IgD-negative memory B cell (primary cell): ENCODE data around the gene VPS11. TPM values are rescaled to one million over a fixed set of nuclear protein-coding genes. Genes with fewer than 3 reads are reported as not detected.

ENCODE experiments used
- H3K27ac Mint-ChIP-seq, 3 donors: one replicate each; pipeline ENCODE4 v1.8.0; 2020 to 2022; ENCODE audit warnings: mild to moderate bottlenecking in 3 of 3, mixed read lengths in 3 of 3, moderate library complexity in 1 of 3
- H3K27me3 Mint-ChIP-seq: one replicate; pipeline ENCODE4 v1.8.0; 2021; ENCODE audit warnings: mixed read lengths
- H3K36me3 Mint-ChIP-seq: one replicate; pipeline ENCODE4 v1.8.0; 2020; ENCODE audit warnings: mild to moderate bottlenecking, mixed read lengths
- H3K4me1 Mint-ChIP-seq, 3 donors: one replicate each; pipeline ENCODE4 v1.8.0; 2020 to 2022; ENCODE audit warnings: mixed read lengths in 3 of 3, mild to moderate bottlenecking in 1 of 3
- H3K4me3 Mint-ChIP-seq, 4 donors: one replicate each; pipeline ENCODE4 v1.8.0; 2020 to 2022; ENCODE audit warnings: mild to moderate bottlenecking in 4 of 4, mixed read lengths in 4 of 4, moderate library complexity in 3 of 4
- H3K9me3 Mint-ChIP-seq, 3 donors: one replicate each; pipeline ENCODE4 v1.8.0; 2020 to 2021; ENCODE audit warnings: mixed read lengths in 3 of 3, mild to moderate bottlenecking in 1 of 3
- polyA plus RNA-seq: library from polyadenylated mRNA; unstranded; fragments of 300-500 nt; fragmentation: Illumina TruSeq; gene quantifications from one replicate; pipeline ENCODE4 v1.2.3, GENCODE V29; 2021

The VPS11 gene
- 52.6 TPM for polyA plus RNA-seq

GRCh38 chr11:119067371-119068222, at the start of gene VPS11:
TSS of gene VPS11 (plus strand) at chr11:119067818. CDS start at chr11:119067824, 6 bp downstream.
- Mint-ChIP-seq H3K27me3 (no peaks in the 10 kb centered on the region), H3K27ac (peak within 1 kb of the TSS; percentile 82 to 99 (median 87)), H3K4me1 (peaks cover 19 to 30% (median 23%) of the 10 kb centered on the region in 3 donors), H3K36me3 (peaks cover 2% of the 10 kb centered on the region), H3K4me3 (peak within 1 kb of the TSS; percentile 87 to 98 (median 97)), H3K9me3 (no peaks in the 10 kb centered on the region)

- Mint-ChIP-seq H3K27me3 (no peaks in the 10 kb centered on the region), H3K36me3 (peaks cover 12% of the 10 kb centered on the region), H3K27ac (peak within 1 kb of the TSS; percentile 99 to 100 (median 99)), H3K4me3 (peak within 1 kb of the TSS; percentile 98 to 100 (median 100)), H3K9me3 (no peaks in the 10 kb centered on the region), H3K4me1 (peaks cover 28 to 32% (median 31%) of the 10 kb centered on the region in 3 donors)
Observed at GRCh38 chr11:119018074-119018938, 49.3 kb upstream of the VPS11 start, which contains the start of the genes RPS25 and TRAPPC4. TSS of gene RPS25 (minus strand) at chr11:119018343. CDS start at chr11:119018284, 59 bp downstream. TSS of gene TRAPPC4 (plus strand) at chr11:119018766. CDS start at chr11:119018796, 30 bp downstream.

- peak overlapping the region; percentile 98 to 100 (median 100) for H3K4me3 Mint-ChIP-seq
- H3K27ac Mint-ChIP-seq = peak overlapping the region in 2 of 3 donors; percentile 99 to 100
- no peaks in the 10 kb centered on the region for H3K27me3 Mint-ChIP-seq
- peaks cover 9% of the 10 kb centered on the region for H3K36me3 Mint-ChIP-seq
- no peaks in the 10 kb centered on the region for H3K9me3 Mint-ChIP-seq
- H3K4me1 Mint-ChIP-seq = peaks cover 30 to 32% (median 32%) of the 10 kb centered on the region in 3 donors
Observed at GRCh38 chr11:119019996-119020395, 47.6 kb upstream of the VPS11 start.

- peaks cover 9% of the 10 kb centered on the region for H3K36me3 Mint-ChIP-seq
- H3K4me1 Mint-ChIP-seq = peaks cover 17 to 35% (median 22%) of the 10 kb centered on the region in 3 donors
Observed at GRCh38 chr11:119021631-119022030, 46.0 kb upstream of the VPS11 start.

GRCh38 chr11:119023741-119024140, 43.9 kb upstream of the VPS11 start:
- H3K27me3 Mint-ChIP-seq = no peaks in the 10 kb centered on the region
- peaks cover 3% of the 10 kb centered on the region for H3K36me3 Mint-ChIP-seq
- peaks cover 11 to 20% (median 16%) of the 10 kb centered on the region in 3 donors for H3K4me1 Mint-ChIP-seq
- H3K27ac Mint-ChIP-seq = no peak overlapping the region
- peak overlapping the region in 1 of 4 donors; percentile 78 for H3K4me3 Mint-ChIP-seq
- no peaks in the 10 kb centered on the region for H3K9me3 Mint-ChIP-seq

More at GRCh38 chr11:119021631-119022030, 46.0 kb upstream of the VPS11 start:
- Mint-ChIP-seq H3K27me3 (no peaks in the 10 kb centered on the region), H3K4me3 (peak overlapping the region in 2 of 4 donors; percentile 81 to 82), H3K9me3 (no peaks in the 10 kb centered on the region), H3K27ac (peak overlapping the region in 1 of 3 donors; percentile 70)

- peaks cover 3% of the 10 kb centered on the region for H3K36me3 Mint-ChIP-seq
- H3K27ac Mint-ChIP-seq = peak overlapping the region in 2 of 3 donors; percentile 58 to 90
- H3K9me3 Mint-ChIP-seq = no peaks in the 10 kb centered on the region
- peak overlapping the region in 1 of 4 donors; percentile 78 for H3K4me3 Mint-ChIP-seq
- peaks cover 14 to 24% (median 21%) of the 10 kb centered on the region in 3 donors for H3K4me1 Mint-ChIP-seq
- H3K27me3 Mint-ChIP-seq = no peaks in the 10 kb centered on the region
Observed at GRCh38 chr11:119024430-119025098, 43.1 kb upstream of the VPS11 start.

GRCh38 chr11:119025099-119025473, 42.5 kb upstream of the VPS11 start:
- peak overlapping the region in 1 of 3 donors; percentile 55 for H3K27ac Mint-ChIP-seq
- H3K9me3 Mint-ChIP-seq = no peaks in the 10 kb centered on the region
- no peaks in the 10 kb centered on the region for H3K27me3 Mint-ChIP-seq
- H3K4me3 Mint-ChIP-seq = peak overlapping the region in 1 of 4 donors; percentile 78
- H3K4me1 Mint-ChIP-seq = peaks cover 16 to 24% (median 20%) of the 10 kb centered on the region in 3 donors
- H3K36me3 Mint-ChIP-seq = peaks cover 3% of the 10 kb centered on the region

- Mint-ChIP-seq H3K4me1 (peaks cover 15 to 23% (median 18%) of the 10 kb centered on the region in 3 donors), H3K36me3 (peaks cover 3% of the 10 kb centered on the region), H3K4me3 (peak overlapping the region in 1 of 4 donors; percentile 29), H3K27me3 (no peaks in the 10 kb centered on the region), H3K27ac (peak overlapping the region in 2 of 3 donors; percentile 33 to 55), H3K9me3 (no peaks in the 10 kb centered on the region)
Observed at GRCh38 chr11:119025541-119025940, 42.1 kb upstream of the VPS11 start.

GRCh38 chr11:119025978-119026766, 41.4 kb upstream of the VPS11 start:
- Mint-ChIP-seq H3K36me3 (peaks cover 3% of the 10 kb centered on the region), H3K4me3 (peak overlapping the region in 1 of 4 donors; percentile 29), H3K27me3 (no peaks in the 10 kb centered on the region), H3K4me1 (peaks cover 15 to 23% (median 17%) of the 10 kb centered on the region in 3 donors), H3K27ac (peak overlapping the region in 1 of 3 donors; percentile 15), H3K9me3 (no peaks in the 10 kb centered on the region)

- peak overlapping the region in 1 of 4 donors; percentile 80 for H3K4me3 Mint-ChIP-seq
- no peak overlapping the region for H3K27ac Mint-ChIP-seq
- H3K9me3 Mint-ChIP-seq = no peaks in the 10 kb centered on the region
- peaks cover 11 to 18% (median 14%) of the 10 kb centered on the region in 3 donors for H3K4me1 Mint-ChIP-seq
- H3K36me3 Mint-ChIP-seq = peaks cover 1% of the 10 kb centered on the region
- no peaks in the 10 kb centered on the region for H3K27me3 Mint-ChIP-seq
Observed at GRCh38 chr11:119026970-119027369, 40.6 kb upstream of the VPS11 start.

- H3K36me3 Mint-ChIP-seq = peaks cover 1% of the 10 kb centered on the region
- H3K4me3 Mint-ChIP-seq = peak overlapping the region in 3 of 4 donors; percentile 3 to 80 (median 80)
- H3K4me1 Mint-ChIP-seq = peaks cover 11 to 18% (median 14%) of the 10 kb centered on the region in 3 donors
- no peaks in the 10 kb centered on the region for H3K9me3 Mint-ChIP-seq
- no peak overlapping the region for H3K27ac Mint-ChIP-seq
- H3K27me3 Mint-ChIP-seq = no peaks in the 10 kb centered on the region
Observed at GRCh38 chr11:119027561-119028345, 39.9 kb upstream of the VPS11 start.

GRCh38 chr11:119028346-119029068, 39.1 kb upstream of the VPS11 start:
- no peaks in the 10 kb centered on the region for H3K9me3 Mint-ChIP-seq
- peak overlapping the region in 3 of 4 donors; percentile 21 to 88 (median 80) for H3K4me3 Mint-ChIP-seq
- H3K27ac Mint-ChIP-seq = peak overlapping the region in 1 of 3 donors; percentile 7
- H3K27me3 Mint-ChIP-seq = no peaks in the 10 kb centered on the region
- peaks cover 1% of the 10 kb centered on the region for H3K36me3 Mint-ChIP-seq
- H3K4me1 Mint-ChIP-seq = peaks cover 11 to 14% (median 13%) of the 10 kb centered on the region in 3 donors
